ENCODE measurements around the gene C1orf122.

DNA sequence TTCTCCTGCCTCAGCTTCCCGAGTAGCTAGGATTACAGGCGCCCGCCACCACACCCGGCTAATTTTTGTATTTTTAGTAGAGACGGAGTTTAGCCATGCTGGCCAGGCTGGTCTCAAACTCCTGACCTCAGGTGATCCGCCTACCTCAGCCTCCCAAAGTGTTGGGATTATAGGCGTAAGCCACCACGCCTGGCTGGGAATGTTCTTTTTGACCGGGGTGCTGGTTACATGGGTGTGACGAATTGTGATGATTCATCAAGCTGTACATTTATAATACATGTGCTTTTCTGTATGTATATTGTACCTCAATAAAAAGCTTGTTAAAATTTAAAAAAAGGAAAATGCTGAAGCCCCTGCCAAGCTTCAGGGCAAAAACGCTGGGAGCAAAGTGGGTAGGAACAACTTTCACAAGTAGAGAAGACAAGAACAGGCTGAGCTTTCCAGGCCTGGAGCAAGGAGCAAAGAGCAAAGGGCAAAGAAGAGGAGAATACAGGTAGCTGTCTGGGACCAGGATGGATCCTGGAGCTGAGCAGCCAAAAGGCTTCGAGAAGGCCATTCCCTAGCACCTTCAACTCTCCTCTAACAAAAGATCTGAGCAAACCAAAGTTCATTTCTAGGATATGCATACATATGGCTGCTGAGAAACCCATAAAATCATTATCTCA is 21.0 kb downstream of the C1orf122 start:
- no peak for TF ChIP-seq TCF4 (CRISPR knock-in tag; IDR thresholded peaks at IDR 0.05; ENCODE audit: borderline replicate concordance)
- TF ChIP-seq, protein P1, sequence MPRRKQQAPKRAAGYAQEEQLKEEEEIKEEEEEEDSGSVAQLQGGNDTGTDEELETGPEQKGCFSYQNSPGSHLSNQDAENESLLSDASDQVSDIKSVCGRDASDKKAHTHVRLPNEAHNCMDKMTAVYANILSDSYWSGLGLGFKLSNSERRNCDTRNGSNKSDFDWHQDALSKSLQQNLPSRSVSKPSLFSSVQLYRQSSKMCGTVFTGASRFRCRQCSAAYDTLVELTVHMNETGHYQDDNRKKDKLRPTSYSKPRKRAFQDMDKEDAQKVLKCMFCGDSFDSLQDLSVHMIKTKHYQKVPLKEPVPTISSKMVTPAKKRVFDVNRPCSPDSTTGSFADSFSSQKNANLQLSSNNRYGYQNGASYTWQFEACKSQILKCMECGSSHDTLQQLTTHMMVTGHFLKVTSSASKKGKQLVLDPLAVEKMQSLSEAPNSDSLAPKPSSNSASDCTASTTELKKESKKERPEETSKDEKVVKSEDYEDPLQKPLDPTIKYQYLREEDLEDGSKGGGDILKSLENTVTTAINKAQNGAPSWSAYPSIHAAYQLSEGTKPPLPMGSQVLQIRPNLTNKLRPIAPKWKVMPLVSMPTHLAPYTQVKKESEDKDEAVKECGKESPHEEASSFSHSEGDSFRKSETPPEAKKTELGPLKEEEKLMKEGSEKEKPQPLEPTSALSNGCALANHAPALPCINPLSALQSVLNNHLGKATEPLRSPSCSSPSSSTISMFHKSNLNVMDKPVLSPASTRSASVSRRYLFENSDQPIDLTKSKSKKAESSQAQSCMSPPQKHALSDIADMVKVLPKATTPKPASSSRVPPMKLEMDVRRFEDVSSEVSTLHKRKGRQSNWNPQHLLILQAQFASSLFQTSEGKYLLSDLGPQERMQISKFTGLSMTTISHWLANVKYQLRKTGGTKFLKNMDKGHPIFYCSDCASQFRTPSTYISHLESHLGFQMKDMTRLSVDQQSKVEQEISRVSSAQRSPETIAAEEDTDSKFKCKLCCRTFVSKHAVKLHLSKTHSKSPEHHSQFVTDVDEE (CRISPR knock-in tag; IDR thresholded peaks at IDR 0.05), result no peak
- TF ChIP-seq RARB (CRISPR knock-in tag; IDR thresholded peaks at IDR 0.05), result no peak
- TF ChIP-seq ZFP30 (CRISPR knock-in tag; IDR thresholded peaks at IDR 0.05), result no peak
- TF ChIP-seq ZNF565 (CRISPR knock-in tag; conservative IDR thresholded peaks at IDR 0.05; ENCODE audit: low read depth), result no peak
- TF ChIP-seq, protein P2, sequence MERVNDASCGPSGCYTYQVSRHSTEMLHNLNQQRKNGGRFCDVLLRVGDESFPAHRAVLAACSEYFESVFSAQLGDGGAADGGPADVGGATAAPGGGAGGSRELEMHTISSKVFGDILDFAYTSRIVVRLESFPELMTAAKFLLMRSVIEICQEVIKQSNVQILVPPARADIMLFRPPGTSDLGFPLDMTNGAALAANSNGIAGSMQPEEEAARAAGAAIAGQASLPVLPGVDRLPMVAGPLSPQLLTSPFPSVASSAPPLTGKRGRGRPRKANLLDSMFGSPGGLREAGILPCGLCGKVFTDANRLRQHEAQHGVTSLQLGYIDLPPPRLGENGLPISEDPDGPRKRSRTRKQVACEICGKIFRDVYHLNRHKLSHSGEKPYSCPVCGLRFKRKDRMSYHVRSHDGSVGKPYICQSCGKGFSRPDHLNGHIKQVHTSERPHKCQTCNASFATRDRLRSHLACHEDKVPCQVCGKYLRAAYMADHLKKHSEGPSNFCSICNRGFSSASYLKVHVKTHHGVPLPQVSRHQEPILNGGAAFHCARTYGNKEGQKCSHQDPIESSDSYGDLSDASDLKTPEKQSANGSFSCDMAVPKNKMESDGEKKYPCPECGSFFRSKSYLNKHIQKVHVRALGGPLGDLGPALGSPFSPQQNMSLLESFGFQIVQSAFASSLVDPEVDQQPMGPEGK (CRISPR knock-in tag; IDR thresholded peaks at IDR 0.05; ENCODE audit: borderline replicate concordance), result no peak
- no peak for TF ChIP-seq PPARA (CRISPR knock-in tag; IDR thresholded peaks at IDR 0.05; ENCODE audit: borderline replicate concordance)
- no peak for TF ChIP-seq ZFP3 (CRISPR knock-in tag; IDR thresholded peaks at IDR 0.05)
- no peak for TF ChIP-seq SNAI2 (CRISPR knock-in tag; IDR thresholded peaks at IDR 0.05)
- TF ChIP-seq GLIS3 (CRISPR knock-in tag; IDR thresholded peaks at IDR 0.05), result no peak
- no peak for TF ChIP-seq OSR1 (CRISPR knock-in tag; IDR thresholded peaks at IDR 0.05)
